Measurements from ENCODE around the gene MAP2K5.

Gene MAP2K5

GRCh38 chr15:67801926-67802914 is 259.7 kb downstream of the MAP2K5 start:
- H3K27ac Mint-ChIP-seq: no peak overlapping the region

GRCh38 chr15:67803299-67803698 is 260.8 kb downstream of the MAP2K5 start:
- H3K36me3 Mint-ChIP-seq (ENCODE audit: low read depth): peaks cover 35% of the 10 kb centered on the region
- H3K9me3 Mint-ChIP-seq: no peaks in the 10 kb centered on the region
- no peak overlapping the region for H3K27ac Mint-ChIP-seq
- H3K4me1 Mint-ChIP-seq (ENCODE audit: low read depth): peaks cover 8% of the 10 kb centered on the region
- intact Hi-C loops (cut with micrococcal nuclease): no loop called here
- H3K27me3 Mint-ChIP-seq: no peaks in the 10 kb centered on the region
- no peak overlapping the region for H3K4me3 Mint-ChIP-seq

More at GRCh38 chr15:67801926-67802914, 259.7 kb downstream of the MAP2K5 start:
- no peaks in the 10 kb centered on the region for H3K9me3 Mint-ChIP-seq
- H3K4me3 Mint-ChIP-seq: no peak overlapping the region
- intact Hi-C loops (cut with micrococcal nuclease): no loop called here
- no peaks in the 10 kb centered on the region for H3K27me3 Mint-ChIP-seq
- peaks cover 8% of the 10 kb centered on the region for H3K4me1 Mint-ChIP-seq (ENCODE audit: low read depth)
- H3K36me3 Mint-ChIP-seq (ENCODE audit: low read depth): peaks cover 34% of the 10 kb centered on the region

DNA sequence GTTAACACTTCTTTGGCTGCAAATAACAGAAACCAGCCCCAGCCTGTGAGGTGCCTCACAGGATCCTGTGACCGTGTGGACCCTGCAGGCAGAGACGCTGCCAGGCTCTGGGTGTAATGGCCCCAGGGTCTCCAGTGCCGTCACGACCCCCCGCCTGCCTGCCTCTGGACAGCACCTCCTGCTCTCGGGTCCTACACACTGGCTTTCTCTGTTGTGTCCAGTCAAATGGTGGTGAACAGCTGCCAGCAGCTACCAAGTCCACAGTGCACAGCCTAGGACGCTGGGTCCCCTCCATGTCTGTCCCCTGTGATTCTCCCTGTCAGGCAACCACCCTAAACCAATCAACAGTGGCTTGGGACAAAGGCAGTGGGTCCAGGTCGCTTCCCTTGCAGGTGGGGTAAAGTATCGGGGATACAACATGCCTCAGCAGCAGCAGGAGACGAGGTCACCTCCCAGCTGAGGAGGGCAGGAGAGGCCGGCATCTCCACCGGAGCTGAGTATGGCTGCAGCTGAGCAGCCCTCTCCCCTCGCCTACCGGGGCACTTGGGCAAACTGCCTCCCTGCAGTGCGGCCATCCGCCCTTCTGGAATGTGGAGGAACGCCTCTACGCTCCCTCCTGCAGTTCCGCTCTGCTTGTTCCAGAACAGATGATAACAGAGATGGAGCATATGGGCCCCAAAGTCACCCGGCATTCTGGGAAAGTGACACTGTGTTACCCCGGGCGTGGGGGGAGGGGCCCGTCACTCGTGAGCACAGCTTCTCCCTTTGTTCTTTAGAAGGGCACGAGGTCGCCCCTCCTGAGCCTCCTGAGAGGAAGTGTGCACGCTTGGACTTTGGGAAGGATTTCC is 261.7 kb downstream of the MAP2K5 start:
- Mint-ChIP-seq H3K9me3 (no peaks in the 10 kb centered on the region), H3K27ac (no peak overlapping the region), H3K4me3 (no peak overlapping the region), H3K27me3 (no peaks in the 10 kb centered on the region), H3K36me3 (ENCODE audit: low read depth) (peaks cover 38% of the 10 kb centered on the region), H3K4me1 (ENCODE audit: low read depth) (peaks cover 8% of the 10 kb centered on the region)
- intact Hi-C loops (cut with micrococcal nuclease): no loop called here

DNA sequence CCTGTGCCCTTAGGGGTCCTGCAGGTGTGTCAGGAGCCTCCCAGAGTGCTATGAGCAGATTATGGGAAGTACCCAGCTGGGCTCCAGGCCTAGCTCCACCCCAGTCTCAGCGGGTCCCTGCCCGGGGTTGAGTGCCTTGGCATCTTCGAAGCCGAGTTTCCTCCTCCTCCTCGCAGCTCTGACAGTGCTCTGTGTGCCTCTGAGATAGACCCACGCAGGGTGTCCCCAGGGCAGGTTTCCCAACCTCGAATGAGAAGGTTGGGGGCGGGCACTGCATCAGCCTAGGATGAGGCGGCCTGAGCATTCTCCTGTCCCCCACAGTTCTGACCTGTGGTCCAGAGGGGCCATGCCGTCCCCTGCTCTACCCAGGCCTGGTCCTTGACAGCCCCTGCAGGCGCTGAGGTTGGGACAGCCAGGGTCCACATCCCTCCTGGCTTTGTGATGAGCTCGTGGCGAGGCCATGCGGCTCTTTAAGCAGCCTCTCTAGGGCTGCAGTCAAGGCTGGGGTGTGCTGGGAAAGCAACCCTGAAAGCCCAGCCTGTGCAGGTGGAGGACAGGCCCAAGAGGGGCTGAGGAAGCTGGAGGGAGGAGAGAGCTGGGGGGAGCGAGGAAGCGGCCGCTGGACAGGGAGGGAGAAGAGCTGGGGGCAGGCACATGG is 262.6 kb downstream of the MAP2K5 start:
- H3K4me3 Mint-ChIP-seq: no peak overlapping the region
- H3K36me3 Mint-ChIP-seq (ENCODE audit: low read depth): peaks cover 38% of the 10 kb centered on the region
- no peak overlapping the region for H3K27ac Mint-ChIP-seq
- intact Hi-C loops (cut with micrococcal nuclease): no loop called here
- no peaks in the 10 kb centered on the region for H3K9me3 Mint-ChIP-seq
- H3K4me1 Mint-ChIP-seq (ENCODE audit: low read depth): peaks cover 8% of the 10 kb centered on the region
- H3K27me3 Mint-ChIP-seq: no peaks in the 10 kb centered on the region

DNA sequence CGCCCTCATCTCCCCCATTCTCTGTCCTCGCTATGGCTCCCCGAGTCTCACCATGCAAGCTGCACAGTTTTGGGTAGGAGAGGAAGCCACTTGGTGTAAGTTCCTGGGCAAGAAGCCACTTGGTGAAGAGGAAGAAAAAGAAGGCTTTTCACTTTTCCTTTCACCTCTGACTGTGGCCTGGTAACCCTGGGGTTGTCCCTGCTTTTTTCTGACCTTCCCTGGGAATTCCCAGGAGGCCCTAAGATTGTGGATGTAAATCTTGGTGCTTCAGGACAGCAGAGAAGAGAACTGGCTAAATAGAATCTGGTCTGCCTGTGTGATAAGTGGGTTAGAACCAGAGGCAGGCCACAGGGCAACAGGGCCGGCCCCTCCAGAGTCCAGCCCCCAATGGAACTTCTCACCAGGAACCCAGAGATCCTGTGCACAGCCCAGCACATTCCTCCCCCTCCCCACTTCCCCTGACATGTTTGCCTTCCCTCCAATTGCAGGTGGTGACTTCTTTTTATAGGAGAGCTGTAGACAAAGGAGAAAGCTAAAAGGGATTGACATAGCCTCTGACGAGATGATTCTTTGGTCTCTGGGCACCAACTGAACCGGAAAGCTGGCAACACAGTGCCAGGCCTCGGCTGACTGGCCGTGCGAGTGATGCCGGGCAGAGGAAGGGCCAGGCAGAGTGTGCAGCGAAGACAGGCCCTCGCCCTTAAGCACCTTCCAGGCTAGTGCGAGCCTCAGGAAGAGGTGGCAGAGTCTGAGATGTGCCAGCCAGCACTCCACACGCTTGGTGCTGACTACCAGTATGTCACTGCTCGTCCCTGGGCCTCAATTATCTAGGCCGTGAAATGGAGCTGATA is 263.4 kb downstream of the MAP2K5 start:
- no peak overlapping the region for H3K27ac Mint-ChIP-seq
- no peak overlapping the region for H3K4me3 Mint-ChIP-seq
- H3K4me1 Mint-ChIP-seq (ENCODE audit: low read depth): peaks cover 8% of the 10 kb centered on the region
- intact Hi-C loops (cut with micrococcal nuclease): no loop called here
- peaks cover 38% of the 10 kb centered on the region for H3K36me3 Mint-ChIP-seq (ENCODE audit: low read depth)
- H3K9me3 Mint-ChIP-seq: no peaks in the 10 kb centered on the region
- no peaks in the 10 kb centered on the region for H3K27me3 Mint-ChIP-seq

DNA sequence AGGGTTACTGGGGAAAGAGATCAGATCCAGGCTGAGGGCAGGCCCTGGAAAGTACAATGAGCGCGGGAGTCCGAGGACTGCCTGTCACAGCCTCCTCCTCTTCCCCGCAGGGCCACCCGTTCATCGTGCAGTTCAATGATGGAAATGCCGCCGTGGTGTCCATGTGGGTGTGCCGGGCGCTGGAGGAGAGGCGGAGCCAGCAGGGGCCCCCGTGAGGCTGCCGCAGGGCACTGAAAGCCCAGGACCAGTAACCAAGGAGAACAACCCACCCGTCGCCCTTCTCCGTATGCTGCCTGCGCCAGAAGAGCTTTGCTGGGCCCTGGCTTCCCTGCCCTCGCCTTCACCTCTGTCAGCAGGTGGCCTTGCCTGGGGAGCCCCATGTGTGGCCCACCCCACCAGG is 264.0 kb downstream of the MAP2K5 start:
- Mint-ChIP-seq H3K27me3 (no peaks in the 10 kb centered on the region), H3K36me3 (ENCODE audit: low read depth) (peaks cover 38% of the 10 kb centered on the region), H3K4me3 (no peak overlapping the region), H3K4me1 (ENCODE audit: low read depth) (peaks cover 8% of the 10 kb centered on the region), H3K9me3 (no peaks in the 10 kb centered on the region), H3K27ac (no peak overlapping the region)
- intact Hi-C loops (cut with micrococcal nuclease): no loop called here

DNA sequence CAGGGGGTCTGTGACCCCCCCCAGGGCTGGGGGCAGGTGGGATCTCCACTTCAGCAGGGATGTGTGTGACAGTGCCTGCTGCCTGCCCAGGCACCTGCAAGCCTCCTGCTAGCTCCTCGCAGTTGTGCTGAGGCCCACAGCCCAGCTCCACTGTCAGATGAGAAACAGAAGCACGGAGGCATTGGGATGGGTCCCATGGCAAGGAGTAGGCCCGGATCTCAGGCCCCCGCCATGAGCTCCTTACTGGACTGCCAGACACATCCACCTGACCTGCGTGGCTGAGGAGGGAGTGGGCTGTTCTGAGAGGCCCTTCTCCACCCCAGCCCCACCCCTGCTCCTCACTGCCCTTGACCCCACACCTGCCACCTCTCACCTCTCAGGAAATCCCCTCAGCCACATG is 264.6 kb downstream of the MAP2K5 start:
- Mint-ChIP-seq H3K27me3 (peaks cover 6% of the 10 kb centered on the region), H3K4me1 (ENCODE audit: low read depth) (peaks cover 8% of the 10 kb centered on the region), H3K9me3 (no peaks in the 10 kb centered on the region), H3K36me3 (ENCODE audit: low read depth) (peaks cover 38% of the 10 kb centered on the region), H3K27ac (no peak overlapping the region), H3K4me3 (no peak overlapping the region)
- intact Hi-C loops (cut with micrococcal nuclease): no loop called here

- Mint-ChIP-seq H3K27ac (no peak overlapping the region), H3K4me3 (no peak overlapping the region), H3K9me3 (no peaks in the 10 kb centered on the region), H3K36me3 (ENCODE audit: low read depth) (peaks cover 33% of the 10 kb centered on the region), H3K27me3 (peaks cover 6% of the 10 kb centered on the region), H3K4me1 (ENCODE audit: low read depth) (peaks cover 8% of the 10 kb centered on the region)
- intact Hi-C loops (cut with micrococcal nuclease): no loop called here
Measured at GRCh38 chr15:67807836-67808235, 265.3 kb downstream of the MAP2K5 start.

GRCh38 chr15:67808821-67809220 is 266.3 kb downstream of the MAP2K5 start:
- H3K9me3 Mint-ChIP-seq: no peaks in the 10 kb centered on the region
- peaks cover 8% of the 10 kb centered on the region for H3K4me1 Mint-ChIP-seq (ENCODE audit: low read depth)
- intact Hi-C loops (cut with micrococcal nuclease): no loop called here
- H3K27me3 Mint-ChIP-seq: peaks cover 6% of the 10 kb centered on the region
- H3K36me3 Mint-ChIP-seq (ENCODE audit: low read depth): peaks cover 32% of the 10 kb centered on the region
- H3K4me3 Mint-ChIP-seq: no peak overlapping the region
- H3K27ac Mint-ChIP-seq: no peak overlapping the region

GRCh38 chr15:67809441-67809840 is 266.9 kb downstream of the MAP2K5 start:
- H3K4me3 Mint-ChIP-seq: no peak overlapping the region
- no peaks in the 10 kb centered on the region for H3K9me3 Mint-ChIP-seq
- H3K36me3 Mint-ChIP-seq (ENCODE audit: low read depth): peaks cover 27% of the 10 kb centered on the region
- intact Hi-C loops (cut with micrococcal nuclease): no loop called here
- peaks cover 2% of the 10 kb centered on the region for H3K4me1 Mint-ChIP-seq (ENCODE audit: low read depth)
- H3K27ac Mint-ChIP-seq: no peak overlapping the region
- peaks cover 6% of the 10 kb centered on the region for H3K27me3 Mint-ChIP-seq

- Mint-ChIP-seq H3K27me3 (peaks cover 8% of the 10 kb centered on the region), H3K4me1 (ENCODE audit: low read depth) (no peaks in the 10 kb centered on the region), H3K4me3 (no peak overlapping the region), H3K27ac (no peak overlapping the region), H3K9me3 (no peaks in the 10 kb centered on the region), H3K36me3 (ENCODE audit: low read depth) (peaks cover 27% of the 10 kb centered on the region)
- intact Hi-C loops (cut with micrococcal nuclease): no loop called here
Measured at GRCh38 chr15:67809866-67810265, 267.4 kb downstream of the MAP2K5 start.

GRCh38 chr15:67812241-67812644 is 269.7 kb downstream of the MAP2K5 start:
- Mint-ChIP-seq H3K27ac (no peak overlapping the region), H3K36me3 (ENCODE audit: low read depth) (peaks cover 15% of the 10 kb centered on the region), H3K4me1 (ENCODE audit: low read depth) (no peaks in the 10 kb centered on the region), H3K9me3 (no peaks in the 10 kb centered on the region), H3K27me3 (peaks cover 17% of the 10 kb centered on the region), H3K4me3 (no peak overlapping the region)
- intact Hi-C loops (cut with micrococcal nuclease): no loop called here

DNA sequence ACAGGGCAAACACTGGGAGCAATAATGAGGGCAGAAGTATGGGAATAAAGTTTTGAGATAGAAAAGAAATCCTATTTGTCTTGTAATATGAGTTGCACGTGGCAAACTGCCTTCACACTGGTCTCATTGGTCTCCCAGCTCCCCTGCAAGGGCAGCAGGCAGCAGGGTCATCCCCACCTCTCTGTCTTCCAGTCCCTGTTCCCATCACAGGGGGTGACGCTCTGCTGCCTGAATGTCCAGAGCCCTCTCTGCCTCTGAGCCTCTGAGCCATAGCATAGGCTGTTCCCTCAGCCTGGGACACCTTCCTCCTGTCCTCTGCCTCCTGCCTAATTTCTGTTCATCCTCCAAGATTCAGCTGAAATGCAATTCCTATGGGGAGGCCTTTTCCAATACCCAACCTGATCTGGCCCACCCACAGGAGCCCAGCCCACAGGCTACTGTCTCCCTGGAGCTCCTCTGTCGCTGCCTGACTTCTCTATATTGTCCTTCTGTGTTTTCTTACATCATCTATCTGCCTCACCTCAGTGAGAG is 270.7 kb downstream of the MAP2K5 start:
- Mint-ChIP-seq H3K4me1 (ENCODE audit: low read depth) (no peaks in the 10 kb centered on the region), H3K4me3 (no peak overlapping the region), H3K27ac (no peak overlapping the region), H3K9me3 (no peaks in the 10 kb centered on the region), H3K27me3 (peaks cover 26% of the 10 kb centered on the region), H3K36me3 (ENCODE audit: low read depth) (peaks cover 6% of the 10 kb centered on the region)
- intact Hi-C loops (cut with micrococcal nuclease): no loop called here

All from dendritic cell treated with granulocyte-macrophage colony-stimulating factor and Interleukin-4, amounts not matched to agents 40 ng/mL and 50 ng/mL, for 4 days (primary cell).